ENCODE results near the gene CUL4B.
"Not testable (repeated sequence)": the region's sequence is repeated elsewhere in the genome, so short reads cannot be mapped to it uniquely, and the experiment has no call there.

CUL4B gene

DNA sequence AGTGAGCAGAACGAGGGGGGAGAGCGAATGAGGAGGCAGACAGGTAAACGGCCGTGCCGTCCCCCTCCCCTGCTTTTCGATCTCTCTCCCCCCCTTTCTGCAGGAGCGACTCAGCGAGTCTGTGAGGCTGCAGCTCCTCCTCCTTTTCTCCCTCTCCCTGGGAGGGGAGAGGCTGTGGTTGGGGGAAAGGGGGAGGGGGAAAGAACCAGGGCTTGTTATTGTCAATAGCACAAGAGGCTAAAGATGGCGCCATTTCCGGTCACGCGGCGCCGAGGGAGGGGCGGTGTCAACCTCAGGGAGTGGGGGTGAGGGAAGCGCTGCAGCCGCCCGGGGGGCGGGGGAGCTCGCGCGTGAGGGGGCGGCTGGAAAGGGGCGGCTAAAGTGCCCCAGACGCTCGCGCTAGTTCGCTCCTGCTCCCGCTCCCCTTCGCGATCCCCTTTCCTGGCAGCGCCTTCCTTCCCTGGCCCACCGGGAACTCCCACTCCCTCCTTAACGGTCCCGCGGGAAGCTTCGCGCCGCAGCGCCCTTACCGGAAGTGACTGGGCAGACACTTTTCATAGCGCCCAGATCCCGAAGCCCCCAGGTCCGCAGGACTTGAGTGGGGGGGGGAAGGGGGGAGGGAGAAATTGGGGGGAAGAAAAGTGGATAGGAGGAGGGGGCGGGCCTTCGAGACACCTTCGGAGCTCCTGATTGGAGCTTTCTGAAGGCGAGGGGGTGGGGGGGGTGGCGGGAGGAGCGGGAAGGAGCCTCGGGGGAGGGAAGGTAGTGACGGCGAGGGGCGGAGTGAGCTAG, at the start of gene CUL4B:
Gene CUL4B (minus strand): TSS at position 121 of the 792 bp plus-strand sequence. CDS start 324 bp downstream, outside the sequence.
- peak; percentile 91 for DNase-seq

DNA sequence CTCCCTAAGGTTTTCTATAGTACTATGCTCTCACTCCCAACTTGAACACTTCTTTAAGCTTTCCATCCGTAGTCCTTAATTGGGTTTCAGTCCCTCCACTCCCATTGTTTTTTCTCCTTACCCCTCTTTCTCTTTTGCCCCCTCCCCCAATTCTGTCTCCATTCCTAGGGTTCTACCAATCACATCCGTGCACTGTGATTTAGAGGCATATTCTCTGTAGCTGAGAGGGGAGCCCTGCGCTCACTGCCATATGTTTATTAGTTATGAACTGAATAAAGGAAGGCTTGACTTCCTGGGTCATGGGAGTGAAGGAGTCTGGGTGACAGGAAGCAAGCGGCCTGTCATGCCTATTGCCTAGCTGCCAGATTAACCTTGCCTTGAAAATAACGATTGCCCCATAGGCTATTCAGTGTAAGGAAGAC, 43.6 kb upstream of the CUL4B start:
- DNase-seq, result peak; percentile 24 to 32

DNA sequence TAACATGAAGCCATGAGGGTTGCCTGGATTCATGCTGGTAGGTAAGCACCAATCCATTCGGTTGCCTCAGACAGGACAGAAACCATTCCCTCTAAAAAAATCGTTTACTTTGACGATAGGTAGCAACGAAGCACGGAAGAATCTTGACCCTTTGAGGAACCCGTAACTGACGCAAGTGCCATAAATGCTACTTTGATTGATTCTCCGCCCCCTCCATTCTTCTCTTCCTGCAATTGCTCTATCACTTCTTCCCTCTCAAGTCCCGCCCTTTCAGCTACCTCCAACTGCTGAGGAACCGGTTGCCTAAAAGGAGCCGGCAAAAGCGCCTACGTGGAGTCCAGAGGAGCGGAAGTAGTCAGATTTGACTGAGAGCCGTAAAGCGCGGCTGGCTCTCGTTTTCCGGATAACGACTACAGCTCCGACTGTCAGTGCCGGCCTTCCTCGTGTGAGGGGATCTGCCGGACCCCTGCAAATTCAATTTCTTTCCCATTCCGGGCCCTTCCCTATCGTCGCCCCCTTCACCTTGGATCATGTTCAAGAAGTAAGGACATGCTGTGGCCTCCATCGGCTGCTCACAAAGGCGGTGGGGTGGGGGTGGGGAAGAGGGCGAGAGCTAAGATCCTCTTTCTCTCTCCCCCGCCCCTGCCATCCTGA, 43.1 kb upstream of the CUL4B start, which contains the start of gene MCTS1:
Gene MCTS1 (plus strand): TSS at position 395 of the 654 bp plus-strand sequence. CDS start 136 bp downstream, at position 531.
- peak; percentile 76 to 80 for DNase-seq

DNA sequence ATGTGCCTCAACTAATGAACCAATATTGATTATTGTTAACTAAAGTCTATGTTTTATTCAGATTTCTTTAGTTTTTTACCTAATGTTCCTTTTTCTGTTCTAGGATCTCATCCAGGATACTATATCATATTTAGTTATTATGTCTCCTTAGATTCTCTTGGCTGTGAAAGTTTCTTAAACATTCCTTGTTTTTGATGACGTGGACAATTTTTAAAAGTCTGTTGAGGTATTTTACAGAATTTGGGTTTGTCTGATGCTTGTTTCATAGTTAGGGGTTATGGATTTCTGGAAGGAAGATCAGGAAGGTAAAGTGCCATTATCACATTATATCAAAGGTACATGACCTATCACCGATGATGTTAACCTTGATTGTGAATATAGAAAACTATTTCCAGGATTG, 24.9 kb upstream of the CUL4B start:
- DNase-seq, result no peak

DNA sequence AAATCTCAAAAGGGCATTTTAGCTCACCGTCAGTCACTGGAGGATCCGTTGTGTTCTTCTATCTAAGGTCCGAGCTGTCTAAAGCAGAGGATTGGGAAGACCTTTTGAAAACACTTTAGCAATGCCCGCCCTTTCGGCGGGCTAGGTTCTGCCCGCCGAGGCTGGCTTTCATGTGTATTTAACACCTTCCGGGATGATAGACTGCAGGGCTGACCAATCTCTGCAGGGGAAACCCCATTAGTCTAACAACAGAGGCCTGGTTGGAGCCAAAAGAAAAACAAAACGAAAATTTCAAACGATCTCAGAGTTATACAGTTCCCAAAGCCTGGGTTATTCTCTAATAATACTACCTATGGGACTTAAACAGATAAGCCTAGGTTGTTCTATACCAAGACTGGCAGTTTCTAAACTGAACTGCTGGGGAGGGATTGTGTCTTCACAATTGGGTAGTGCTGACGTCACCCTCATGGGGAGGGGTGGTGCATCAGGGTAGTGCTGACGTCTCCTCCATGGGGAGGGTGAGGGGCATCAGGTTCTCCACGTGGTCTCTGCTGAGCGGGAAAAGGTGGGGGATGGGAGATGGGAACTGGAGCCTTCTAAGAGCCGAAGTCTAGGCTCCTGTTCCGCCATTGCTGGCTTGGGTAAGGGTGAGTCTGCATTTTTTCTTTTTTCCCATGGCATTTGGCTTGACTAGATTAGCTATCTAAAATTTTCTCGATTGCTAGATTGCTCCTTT, 14.8 kb upstream of the CUL4B start:
- DNase-seq, result no peak

DNA sequence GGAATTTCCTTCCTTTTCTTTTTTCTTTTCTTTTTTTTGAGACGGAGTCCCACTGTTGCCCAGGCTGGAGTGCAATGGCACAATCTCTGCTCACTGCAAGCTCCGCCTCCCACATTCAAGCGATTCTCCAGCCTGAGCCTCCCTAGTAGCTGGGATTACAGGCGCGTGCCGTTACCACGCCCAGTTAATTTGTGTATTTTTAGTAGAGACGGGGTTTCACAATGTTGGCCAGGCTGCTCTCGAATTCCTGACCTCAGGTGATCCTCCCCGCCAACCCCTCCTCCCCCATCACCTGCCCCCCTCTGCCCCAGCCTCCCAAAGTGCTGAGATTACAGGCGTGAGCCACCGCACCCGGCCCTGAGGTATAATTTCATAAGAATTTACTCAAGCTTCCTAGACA, 13.0 kb upstream of the CUL4B start:
- not testable (repeated sequence) for DNase-seq

DNA sequence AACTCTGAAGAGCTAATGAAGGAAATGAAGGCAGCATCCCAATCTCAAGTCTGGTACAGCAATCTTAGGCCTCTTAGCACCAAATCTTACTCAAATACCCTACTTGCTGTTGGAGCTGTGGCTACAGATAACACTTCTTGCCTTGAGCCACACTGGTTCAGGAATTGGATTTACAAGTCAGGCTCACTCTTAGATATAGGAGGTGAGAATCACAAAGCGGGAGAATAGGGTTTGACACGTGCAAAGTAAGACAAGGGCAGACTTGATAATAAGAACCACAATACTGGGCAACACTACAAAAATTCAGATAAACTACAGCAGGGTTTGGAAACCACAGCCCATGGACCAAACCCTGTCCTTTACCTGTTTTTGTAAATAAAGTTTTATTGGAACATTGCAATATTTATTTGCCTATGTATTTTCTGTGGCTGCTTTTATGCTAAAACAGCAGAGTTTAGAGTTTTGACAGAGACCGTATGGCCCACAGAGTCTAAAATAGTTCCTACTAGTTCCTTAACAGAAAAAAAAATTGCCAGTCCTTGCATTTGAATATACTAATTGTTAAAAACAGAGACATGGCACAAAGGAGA, 9.3 kb upstream of the CUL4B start:
- DNase-seq, result no peak

DNA sequence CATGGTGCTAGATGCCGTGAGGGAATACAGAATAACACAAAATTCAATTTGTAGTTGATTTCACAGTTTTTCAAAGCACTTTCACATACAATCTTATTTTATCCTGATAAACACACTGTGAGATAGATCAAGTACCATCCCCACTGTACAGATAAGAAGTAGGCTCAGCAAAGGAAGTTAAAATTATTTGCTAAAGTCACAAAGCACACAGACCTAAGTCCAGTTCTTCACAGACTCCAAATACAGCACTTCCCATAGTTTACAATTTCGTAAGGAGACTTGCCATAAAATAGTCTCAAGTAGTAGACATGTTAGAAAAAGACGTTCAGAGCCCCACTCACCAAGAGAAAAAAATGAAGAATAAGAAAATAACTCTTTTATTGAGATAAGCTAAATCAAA, 7.8 kb upstream of the CUL4B start:
- DNase-seq, result no peak

DNA sequence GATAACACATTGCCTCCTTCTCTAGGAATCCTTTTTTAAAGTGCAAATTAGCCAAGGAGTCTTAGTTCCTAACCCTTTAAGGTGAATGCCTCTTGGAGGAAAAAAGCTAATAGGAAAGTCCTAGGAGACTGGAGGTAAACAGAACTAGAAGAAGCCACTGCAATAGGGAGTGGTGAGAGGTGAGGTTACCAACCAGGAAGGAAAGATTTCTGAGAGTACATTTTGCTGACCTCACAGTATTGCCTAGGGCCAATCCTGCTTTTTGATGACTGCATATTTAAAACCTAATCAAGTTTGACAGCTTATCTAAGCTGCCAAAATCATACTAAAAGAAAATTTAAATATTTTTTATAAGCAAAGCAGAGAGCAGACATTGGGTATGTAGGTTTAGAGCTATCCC, 7.3 kb upstream of the CUL4B start:
- DNase-seq, result no peak

DNA sequence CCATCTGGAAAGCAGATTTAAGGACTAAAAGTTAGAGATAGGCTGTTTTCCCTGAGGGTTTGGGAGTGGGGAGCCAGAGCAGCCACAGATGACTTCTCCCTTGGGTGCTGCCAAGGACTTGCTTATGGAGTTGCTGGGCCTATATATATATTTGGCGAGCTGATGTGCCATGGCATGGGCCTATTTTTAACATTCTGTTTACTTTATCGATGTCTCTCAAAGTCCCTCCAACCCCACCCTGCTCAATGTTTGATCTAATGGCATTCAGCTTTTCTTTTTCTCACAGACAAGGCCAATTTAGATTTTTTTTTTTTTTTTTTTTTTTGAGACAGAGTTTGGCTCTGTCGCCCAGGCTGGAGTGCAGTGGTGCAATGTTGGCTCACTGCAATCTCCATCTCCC, 6.1 kb upstream of the CUL4B start:
- no peak for DNase-seq

DNA sequence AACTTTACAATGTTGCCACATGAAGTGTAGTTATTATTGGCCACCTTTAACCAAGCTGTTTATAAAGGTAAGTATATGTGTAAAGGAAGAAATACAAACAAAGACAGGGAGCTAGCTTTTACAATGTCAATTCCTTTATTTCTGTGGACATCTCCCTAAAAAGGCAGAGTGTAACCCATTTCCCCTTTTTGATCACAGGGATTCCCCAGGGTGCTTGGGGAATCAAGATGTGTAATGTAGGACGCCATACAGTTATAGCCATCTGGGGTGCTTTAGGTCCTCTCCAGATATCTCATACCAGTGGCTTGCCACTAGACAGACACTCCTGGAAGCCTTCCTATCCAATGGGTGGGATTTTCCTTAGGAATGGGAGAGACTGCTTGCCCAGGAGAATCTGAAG, 4.2 kb upstream of the CUL4B start:
- DNase-seq, result no peak

DNA sequence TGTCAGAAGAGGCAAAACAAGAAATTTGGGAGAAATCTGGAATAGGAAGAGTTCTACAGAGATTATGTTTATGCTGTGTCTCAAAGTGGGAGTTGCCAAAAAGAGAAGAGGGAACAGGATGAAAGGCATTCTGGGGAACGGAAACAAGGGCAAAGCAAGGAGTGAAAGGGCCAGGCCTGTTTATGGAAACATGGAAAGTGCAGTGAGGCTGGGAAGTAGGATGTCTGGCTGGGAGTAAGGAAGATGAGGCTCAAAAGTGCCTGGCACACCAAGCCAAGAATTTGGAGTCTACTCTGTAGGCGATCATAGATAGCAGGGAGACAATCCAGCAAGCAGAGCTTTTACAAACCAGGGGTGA, 1.8 kb upstream of the CUL4B start:
- no peak for DNase-seq

DNA sequence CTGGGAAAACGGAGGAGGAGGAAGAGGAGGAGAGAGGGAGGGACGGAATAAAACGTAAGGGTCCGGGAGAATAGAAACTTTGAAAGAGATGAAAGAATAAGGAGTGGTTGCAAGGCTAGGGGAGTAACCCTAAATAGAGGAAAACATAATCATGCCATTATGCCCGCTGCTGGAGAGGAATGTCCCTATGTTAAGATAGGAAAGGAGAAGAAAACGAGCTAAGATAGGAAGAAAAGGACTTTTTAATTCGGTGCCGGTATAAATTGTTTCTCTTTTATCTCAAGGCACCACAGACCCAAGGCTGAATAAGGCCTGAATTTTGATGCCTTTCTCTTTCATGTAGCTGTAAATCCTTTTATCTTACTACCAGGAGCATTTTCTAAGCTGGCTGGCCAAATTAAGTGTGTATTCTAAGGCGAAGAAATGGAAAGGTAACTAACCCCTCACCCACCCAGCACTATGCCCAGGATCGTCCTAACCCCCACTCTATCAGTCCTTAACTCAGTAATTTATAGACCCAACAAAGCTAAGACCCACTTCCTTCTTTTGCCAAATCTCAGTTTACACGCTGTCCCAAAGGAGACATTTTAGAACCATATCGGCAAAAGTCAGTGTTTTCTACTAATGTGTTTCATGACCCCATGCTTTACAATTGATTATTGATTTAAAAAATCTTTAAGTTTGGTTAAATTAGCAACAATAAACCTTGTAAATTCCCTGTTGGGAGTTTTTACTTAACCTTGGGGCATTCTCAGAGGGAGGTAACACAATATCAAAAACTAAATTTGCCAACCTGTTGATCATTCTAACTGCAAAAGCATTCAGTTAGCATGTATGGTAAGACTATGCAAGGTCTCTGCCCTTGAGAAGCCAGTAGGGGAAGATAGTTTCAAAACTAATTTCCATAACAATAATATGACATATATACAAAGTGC, 1.1 kb upstream of the CUL4B start:
- DNase-seq, result no peak

DNA sequence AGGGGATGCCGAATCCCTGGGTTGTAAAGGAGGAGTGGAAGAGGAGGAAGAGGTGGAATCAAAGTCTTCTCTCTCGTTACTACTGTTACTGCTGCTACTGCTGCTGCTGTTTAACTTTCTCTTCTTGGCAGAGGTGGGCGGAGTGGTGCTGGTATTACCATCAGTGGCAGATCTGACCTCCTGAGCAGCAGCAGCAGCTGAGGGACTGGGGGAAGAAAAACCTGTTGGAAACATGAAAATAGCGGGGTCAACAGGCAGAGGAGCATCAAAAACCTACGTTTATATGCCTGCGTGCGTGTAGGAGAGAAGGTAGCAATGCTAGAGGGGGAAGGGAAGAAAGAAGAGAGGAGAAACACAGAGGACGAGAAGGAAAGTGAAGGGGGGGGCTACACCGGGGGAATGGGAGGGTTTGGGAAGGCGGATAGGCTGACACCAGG, 339 bp downstream of the CUL4B start:
- peak; percentile 49 to 57 for DNase-seq

DNA sequence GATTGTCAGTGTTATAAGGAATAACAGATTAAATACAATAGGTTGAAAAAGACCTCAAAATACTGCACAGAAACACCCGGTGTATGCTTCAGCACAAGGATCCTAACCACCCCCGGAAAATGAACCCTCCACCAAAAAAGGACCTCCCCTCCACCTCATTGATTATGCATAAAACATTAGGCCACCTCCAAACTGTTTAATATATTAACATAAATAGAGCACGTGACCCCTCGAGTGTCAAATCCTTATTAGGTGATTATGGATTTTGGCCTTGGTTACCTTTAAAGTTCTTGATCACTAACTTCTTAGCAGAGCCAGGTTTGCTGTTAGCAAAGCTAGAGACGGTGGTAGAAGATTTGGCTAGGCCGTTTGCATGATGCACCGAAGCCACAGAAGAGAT, 958 bp downstream of the CUL4B start:
- no peak for DNase-seq

DNA sequence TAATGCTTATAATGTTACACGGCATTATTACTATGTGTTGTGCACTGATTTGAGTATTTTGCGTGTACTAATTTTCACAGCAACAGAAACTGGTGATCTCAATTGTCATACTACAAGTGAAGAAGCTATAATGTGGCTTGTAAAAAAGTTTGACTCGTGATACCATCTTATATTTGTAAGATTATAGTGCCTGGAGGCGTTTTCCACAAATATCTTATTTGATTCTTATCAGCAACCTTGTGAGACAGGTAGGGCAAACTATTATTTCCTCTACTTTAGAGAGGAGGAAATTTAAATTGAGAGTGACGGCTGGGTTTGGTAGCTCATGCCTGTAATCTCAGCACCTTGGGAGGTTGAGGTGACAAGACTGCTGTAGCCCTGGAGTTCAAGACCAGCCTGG, 4.5 kb downstream of the CUL4B start:
- DNase-seq, result no peak

DNA sequence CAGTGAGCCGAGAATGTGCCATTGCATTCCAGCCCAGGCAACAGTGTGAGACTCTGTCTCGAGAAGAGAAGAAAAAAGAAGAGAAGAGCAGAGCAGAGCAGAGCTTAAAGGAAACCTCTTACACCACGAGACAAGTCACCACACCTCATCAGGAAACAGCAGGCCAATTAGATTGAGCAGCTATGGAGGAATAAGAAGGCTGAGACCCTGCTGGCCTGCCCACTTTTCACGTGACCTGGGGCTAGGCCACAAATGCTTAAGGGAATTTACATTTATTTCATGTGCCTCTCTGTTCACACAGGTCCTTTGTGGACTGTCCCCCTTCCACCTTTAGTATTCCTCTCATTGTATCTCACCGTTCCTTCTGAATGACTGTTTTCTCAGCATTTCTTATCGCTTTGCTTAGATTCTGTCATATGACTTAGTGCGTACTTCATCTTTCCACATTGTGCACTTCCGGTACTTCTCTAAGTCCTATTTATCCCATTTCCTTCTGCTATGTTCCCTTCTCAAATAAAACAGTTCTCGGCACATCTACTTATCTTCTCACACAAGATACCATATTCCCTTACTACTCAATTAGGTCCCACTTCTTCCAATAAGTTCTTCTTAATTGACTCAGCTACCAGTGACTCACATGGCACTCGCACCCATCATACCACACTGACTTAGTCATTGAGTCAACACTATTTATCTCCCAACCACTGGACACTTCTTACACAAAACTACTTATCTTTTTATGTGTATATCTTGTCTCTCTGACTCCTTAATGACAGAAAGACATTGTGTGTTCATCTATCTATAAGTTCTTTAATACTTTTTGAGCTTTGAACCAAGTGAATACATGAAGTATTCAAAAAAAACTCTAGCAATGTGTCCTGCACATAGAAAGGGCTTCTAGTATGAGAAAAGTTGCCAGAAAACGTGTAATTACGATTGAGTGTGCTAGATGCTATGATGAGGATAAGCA, 11.0 kb downstream of the CUL4B start:
- DNase-seq, result peak; percentile 24 to 30

DNA sequence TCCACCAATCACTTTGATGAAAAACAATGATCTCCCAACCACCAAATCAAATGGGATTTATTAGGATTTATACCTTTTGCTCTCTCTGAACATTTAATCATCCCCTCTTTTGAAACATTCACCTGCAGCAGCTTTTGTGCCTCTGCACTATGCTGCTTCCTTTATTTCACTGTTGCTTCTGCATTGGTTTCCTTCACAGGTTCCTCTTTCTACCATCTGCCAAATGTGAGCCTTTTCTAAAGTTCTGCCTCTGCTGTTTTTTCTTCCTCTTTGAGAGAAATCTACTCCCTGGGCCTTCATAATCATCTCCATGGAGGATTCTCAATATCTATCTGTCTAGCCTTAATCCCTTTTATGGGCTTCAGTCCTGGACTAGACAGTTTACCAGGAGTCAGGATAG, 24.7 kb downstream of the CUL4B start:
- DNase-seq, result no peak

DNA sequence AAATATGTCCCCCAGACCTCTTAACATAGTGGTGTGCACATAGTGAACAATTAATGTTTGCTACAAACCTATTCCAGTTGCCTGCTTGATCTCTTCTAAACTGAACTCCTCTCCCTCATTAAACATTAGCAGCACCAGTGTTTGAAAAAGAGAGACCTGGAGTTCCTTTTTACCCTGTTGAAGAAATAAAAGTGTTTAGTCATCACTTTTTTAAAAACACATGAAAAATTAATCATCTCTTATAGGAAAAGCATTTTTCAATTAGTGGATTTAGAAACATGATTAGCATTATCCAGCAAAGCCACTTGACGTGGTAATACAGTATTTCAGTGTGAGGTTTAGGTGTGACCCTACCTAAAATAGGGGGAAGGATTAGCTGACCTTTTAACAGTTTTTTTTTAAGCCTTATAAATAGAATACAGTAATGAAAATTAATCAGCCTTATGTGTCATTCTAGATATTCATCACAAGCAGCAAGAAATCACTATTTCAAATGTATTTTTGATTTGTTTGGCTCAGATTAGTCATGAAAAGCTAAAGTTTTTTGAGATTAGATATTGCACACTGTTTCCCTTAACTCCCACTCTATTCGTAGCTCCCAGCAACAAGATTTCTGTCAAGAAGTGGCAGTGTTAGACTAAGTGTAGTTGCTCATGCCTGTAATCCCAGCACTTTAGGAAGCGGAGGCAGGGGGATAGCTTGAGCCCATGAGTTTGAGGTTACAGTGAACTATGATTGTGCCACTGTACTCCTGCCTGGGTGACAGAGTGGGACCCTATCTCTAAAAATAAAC, 26.2 kb downstream of the CUL4B start:
- no peak for DNase-seq

DNA sequence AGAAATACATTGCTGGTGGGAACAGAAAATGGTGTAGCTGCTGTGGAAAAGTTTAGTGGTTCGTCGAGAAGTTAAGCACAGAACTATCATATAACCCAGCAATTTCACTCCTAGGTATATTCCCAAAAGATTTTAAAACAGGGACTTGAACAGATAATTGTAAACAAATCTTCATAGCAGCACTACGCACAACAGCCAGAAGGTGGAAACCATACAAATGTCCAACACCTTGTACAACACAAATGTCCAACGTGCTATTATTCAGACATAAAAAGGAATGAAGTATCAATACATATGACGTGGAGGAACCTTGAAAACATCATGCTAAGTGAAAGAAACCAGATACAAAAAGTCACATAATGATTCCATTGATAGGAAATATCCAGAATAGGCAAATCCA, 37.9 kb downstream of the CUL4B start:
- no peak for DNase-seq

All from activated T-cell treated with anti-CD3 and anti-CD28 coated beads, Interleukin-2, amount 50 U/mL, for 48 hours (primary cell).